HG02981 (cell line): ENCODE results near the gene EDDM13.
"Not testable (repeated sequence)": the region's sequence is repeated elsewhere in the genome, so short reads cannot be mapped to it uniquely, and the experiment has no call there.

ENCODE experiments used
- ATAC-seq: cut with Tn5 transposase; IDR thresholded peaks from one replicate; pipeline ENCODE4 v1.9.1; 2021; ENCODE audit warnings: mild to moderate bottlenecking, moderate library complexity; ENCODE audit not compliant: unreplicated experiment

The EDDM13 gene

GRCh38 chr19:56319991-56320390, 47.4 kb downstream of the EDDM13 start:
- no peak for ATAC-seq

GRCh38 chr19:56321254-56321988, 48.9 kb downstream of the EDDM13 start:
- no peak for ATAC-seq

GRCh38 chr19:56321989-56322440, 49.5 kb downstream of the EDDM13 start:
- no peak for ATAC-seq

- ATAC-seq, result no peak
These were observed 51.9 kb downstream of the EDDM13 start for GRCh38 chr19:56324436-56324835.

DNA sequence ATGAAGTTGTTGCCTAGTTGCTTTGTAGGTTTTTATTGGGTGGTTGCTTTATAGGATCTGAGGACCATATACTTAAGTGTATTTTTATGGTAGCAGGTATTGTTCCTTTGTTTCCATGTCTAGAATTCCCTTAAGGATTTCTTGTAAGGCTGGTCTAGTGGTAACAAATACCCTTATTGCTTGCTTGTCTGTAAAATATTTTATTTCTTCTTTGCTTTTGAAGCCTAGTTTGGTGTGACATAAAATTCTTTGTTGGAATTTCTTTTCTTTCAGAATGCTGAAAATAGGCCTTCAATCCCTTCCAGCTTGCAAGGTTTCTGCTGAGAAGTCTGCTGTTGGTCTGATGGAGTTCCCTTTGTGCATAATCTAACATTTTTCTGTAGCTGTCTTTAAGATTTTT, 60.1 kb downstream of the EDDM13 start:
- ATAC-seq, result no peak

DNA sequence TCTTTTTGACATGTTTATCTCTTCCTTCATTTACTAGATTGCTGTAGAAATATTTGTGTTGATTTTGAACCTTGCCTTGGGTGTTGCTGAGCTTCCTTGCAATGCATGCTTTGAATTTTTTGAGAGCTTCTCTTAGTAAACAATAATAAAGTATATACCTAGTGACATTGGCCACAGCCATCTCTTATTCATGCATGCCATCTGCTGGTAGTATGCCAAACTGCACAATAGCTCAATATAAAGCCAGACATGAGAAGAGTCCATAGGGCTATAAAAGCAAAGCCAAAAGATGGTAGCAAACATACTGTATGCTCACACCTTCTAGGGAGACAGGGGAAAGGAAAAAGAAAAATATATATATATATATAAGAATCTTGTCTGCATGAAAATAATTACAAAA, 61.0 kb downstream of the EDDM13 start:
- no peak for ATAC-seq

- not testable (repeated sequence) for ATAC-seq
These were observed 62.8 kb downstream of the EDDM13 start for GRCh38 chr19:56335371-56335770.

- ATAC-seq, result not testable (repeated sequence)
These were observed 64.5 kb downstream of the EDDM13 start for GRCh38 chr19:56337077-56337476.

GRCh38 chr19:56339031-56339430, 66.5 kb downstream of the EDDM13 start:
- not testable (repeated sequence) for ATAC-seq

GRCh38 chr19:56341948-56342347, 69.4 kb downstream of the EDDM13 start:
- no peak for ATAC-seq

GRCh38 chr19:56347163-56347778, 74.7 kb downstream of the EDDM13 start:
- ATAC-seq, result no peak

GRCh38 chr19:56348289-56348877, 75.8 kb downstream of the EDDM13 start:
- no peak for ATAC-seq

DNA sequence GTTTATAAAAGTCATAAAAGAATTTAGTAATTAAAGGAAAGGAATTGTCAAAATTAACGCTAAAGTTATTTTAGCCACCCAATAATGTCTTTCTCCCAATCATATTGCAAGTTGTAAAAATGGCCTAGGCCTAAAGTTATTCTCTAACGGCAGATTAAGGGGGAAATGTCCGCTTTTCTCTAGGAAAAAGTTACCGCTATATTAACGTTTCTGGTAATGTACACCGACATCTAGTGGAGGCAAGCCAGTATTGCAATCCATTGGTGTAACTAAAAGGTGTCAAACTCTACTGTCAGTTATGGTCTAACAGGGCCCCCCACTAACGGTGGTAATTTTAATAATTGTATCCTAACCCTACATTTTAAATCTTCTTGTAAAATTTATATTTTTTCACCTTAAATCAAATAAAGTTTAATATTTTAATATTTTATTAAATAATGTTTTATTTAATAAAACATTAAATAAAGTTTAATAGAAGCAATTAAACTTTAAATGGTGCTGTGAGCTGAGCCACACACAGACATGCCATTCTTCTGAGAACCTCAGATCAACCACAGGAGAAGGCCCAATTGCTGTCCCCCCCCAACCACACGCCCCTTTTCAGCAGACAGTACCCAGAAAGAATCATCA, 78.0 kb downstream of the EDDM13 start:
- ATAC-seq, result no peak

DNA sequence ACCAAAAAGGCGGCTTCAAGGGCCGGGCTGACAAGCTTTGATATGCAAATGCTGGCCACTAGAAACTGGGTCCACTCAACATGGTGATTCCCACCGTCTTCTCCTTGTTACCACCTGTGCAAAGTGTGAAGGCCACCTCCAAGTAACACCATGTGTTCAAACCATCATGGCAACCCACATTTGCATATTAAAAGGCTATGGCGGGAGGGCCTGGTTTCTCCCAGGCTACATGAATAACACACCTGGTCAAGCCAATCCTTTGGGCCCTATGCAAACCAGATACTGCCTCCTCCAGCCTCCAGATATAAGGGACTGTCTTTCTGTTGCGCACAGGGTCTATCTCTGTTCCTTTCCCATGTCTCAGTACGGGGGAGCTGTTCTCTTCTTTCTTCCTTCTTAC, 78.7 kb downstream of the EDDM13 start:
- no peak for ATAC-seq

DNA sequence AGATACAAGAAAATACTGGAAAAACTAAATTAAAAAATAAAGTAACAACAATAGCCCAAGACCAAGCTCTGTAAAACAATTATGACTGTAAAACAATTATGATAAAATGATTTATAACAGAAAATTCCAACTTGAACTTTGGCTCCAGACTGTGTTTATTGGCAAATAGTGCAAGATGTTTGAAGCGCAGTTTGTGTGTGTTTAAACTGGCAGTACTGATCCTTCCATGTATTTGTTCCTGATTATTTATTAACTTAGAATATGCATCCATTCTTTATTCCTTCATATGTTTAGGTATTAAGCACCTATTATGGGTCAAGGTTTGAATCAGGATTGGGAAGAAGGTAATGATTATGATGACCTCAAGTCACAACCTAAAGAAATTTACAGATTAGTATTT, 83.0 kb downstream of the EDDM13 start:
- ATAC-seq, result no peak

GRCh38 chr19:56356944-56357343, 84.4 kb downstream of the EDDM13 start:
- no peak for ATAC-seq
